IPS-18c (cell line): ENCODE data around the gene RUVBL1.

ENCODE experiments used
- H3K4me3 ChIP-seq: 2 replicates; pipeline ENCODE4 v1.7.0; 2013; ENCODE audit warnings: low read depth, mild to moderate bottlenecking, low read length, moderate library complexity; ENCODE audit not compliant: insufficient read depth
- H3K9me3 ChIP-seq: one replicate; pipeline ENCODE4 v1.6.1; 2013; ENCODE audit warnings: mild to moderate bottlenecking, low read length, moderate library complexity; ENCODE audit not compliant: control insufficient read depth, insufficient read depth

RUVBL1 gene

GRCh38 chr3:128076483-128077201 is 47.0 kb downstream of the RUVBL1 start:
- H3K4me3 ChIP-seq: peak overlapping the region; percentile 50
- no peaks in the 10 kb centered on the region for H3K9me3 ChIP-seq

GRCh38 chr3:128075522-128076482 is 47.8 kb downstream of the RUVBL1 start:
- H3K9me3 ChIP-seq: no peaks in the 10 kb centered on the region
- H3K4me3 ChIP-seq: peak overlapping the region; percentile 50

DNA sequence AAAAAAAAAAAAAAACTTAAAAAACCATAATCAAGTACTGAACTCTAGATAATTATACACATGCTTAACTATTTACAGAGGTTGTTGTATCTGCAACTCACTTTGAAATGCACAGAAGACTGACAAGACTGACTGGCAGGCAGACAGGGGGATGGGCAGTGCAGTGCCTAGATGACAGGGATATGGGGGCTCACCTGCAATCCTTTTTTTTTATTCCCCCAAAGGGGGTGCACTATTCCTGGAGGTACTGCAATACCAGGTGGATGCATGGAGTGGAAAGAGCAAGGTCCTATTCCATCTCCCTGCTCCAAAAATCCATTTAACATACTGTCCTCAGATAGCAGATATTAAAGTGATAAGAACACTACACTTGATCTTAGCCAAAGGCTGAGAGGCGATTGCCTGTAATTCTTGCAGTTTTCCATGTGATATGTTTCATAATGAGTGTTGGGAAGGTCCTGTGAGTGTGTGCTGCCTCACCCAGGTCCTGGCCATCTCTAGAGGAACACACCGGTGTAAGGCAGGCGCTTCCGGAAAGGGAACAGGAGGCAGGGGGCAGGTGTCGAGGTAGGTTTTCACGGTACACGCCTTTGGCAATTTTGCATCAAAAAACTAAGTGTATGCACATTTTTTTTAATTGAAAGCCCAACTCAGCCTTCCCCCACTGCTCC is 48.6 kb downstream of the RUVBL1 start:
- Histone ChIP-seq H3K4me3 (peak overlapping the region; percentile 46), H3K9me3 (no peaks in the 10 kb centered on the region)

DNA sequence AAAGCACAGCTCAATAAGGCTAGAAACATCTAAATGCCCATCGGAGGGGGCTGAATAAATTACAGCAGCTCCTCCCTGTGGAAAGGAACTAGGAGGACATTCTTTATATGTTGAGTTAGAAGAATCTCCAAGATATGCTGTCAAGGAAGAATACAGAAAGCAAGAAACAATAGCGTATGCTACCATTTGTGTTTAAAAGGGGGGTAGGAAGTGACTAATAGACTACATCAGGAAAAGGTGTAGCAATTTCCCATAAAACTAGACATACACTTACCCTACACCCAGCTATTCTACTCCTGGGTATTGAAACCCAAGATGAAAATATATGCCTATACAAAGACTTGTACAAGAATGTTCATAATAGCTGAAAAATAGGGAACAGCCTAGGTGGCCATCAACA is 49.8 kb downstream of the RUVBL1 start:
- Histone ChIP-seq H3K4me3 (no peak overlapping the region), H3K9me3 (no peaks in the 10 kb centered on the region)

GRCh38 chr3:128073185-128073725 is 50.4 kb downstream of the RUVBL1 start:
- H3K9me3 ChIP-seq: no peaks in the 10 kb centered on the region
- no peak overlapping the region for H3K4me3 ChIP-seq

DNA sequence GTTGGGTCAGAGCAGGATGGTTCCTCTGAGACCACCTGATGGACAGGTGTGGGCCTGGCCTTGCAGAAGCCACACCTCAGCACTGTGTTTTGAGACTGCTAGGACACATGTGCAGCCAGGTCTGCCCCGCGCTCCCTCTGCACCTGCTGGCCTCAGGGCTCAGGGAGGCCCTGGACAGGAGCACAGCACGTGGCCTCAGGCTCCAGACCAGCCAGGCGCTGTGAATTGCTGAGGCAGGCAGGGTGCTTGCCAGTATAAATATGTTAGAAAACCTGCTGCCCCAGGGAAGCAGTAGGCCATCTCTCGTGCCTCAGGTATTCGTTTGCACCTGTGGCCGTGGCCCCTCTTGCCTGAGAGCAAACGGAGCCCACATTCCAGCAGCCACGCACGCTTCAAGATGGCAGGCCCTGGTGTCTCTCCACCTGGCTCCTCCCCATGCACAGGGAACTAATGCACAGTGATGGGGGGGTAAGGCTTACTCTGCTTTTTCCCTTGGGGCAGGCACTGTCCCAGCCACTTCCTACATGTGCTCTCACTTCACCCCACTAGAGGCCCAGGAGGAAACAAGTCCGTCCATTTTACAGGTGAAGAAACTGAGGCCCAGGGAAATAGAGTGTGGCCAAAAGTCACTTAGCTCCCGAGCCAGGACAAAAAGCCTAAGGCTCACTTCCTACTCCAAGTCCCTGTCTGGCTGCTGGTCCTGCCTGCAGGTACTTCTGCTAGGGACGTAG is 51.0 kb downstream of the RUVBL1 start:
- H3K4me3 ChIP-seq: no peak overlapping the region
- H3K9me3 ChIP-seq: no peaks in the 10 kb centered on the region

GRCh38 chr3:128071771-128072453 is 51.7 kb downstream of the RUVBL1 start:
- H3K9me3 ChIP-seq: no peaks in the 10 kb centered on the region
- H3K4me3 ChIP-seq: no peak overlapping the region

DNA sequence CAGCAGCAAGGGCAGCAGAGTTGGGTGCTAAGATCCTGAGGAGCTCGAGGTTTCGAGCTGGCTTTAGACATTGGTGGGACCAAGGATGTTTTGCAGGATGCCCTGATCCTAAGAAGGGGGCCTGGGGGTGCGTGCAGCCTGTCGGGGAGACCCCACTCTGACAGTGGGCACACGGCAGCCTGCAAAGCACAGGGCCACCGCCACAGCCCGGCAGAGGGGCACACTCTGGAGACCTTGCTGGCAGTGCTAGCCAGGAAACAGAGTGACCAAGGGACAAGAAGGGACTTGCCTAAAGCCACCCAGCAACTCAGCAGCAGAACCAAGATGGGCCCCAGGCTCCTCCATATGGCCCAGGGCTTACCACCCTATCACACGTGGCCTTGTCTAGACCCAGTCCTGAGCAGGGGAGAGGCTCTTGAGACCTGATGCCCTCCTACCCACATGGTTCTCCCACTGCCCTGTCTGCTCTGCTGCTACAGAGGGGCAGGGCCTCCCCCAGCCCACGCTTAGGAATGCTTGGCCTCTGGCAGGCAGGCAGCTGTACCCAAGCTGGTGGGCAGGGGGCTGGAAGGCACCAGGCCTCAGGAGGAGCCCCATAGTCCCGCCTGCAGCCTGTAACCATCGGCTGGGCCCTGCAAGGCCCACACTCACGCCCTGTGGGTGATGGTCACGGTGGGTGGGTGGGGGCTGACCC is 52.6 kb downstream of the RUVBL1 start:
- Histone ChIP-seq H3K9me3 (no peaks in the 10 kb centered on the region), H3K4me3 (no peak overlapping the region)

DNA sequence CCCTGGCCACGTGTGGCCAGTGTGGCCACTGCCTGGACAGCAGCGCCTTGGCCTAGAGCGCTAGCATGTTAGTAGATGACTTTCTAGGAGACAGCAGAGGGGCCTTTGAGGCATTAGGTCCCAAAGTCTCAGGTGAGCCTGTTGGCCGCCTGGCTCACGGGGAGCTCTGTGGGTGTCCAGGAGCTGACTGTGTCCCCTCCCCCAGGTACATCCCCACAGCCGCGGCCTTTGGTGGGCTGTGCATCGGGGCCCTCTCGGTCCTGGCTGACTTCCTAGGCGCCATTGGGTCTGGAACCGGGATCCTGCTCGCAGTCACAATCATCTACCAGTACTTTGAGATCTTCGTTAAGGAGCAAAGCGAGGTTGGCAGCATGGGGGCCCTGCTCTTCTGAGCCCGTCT is 54.3 kb downstream of the RUVBL1 start:
- Histone ChIP-seq H3K9me3 (no peaks in the 10 kb centered on the region), H3K4me3 (no peak overlapping the region)

DNA sequence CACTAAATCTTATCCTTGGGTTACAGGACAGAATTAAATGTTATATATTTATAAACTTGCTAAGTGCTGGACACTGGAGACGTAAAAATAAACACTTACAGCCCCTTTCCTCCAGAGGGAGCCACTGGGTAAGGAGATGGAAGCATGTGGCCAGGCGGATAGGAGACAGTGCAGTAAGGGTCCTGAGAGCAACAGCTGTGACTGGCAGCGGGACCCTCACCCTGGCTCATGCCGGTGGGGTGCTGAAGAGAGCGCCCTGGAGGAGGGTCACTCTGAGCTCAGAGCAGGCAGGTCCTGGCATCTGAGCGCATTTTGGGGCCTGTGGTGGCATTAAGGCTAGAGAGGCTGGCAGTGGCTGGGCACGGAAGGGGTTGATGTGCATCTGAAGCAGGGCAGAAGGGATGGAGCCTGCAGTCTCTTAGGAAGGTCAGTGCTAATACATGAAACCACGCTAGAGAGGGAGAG is 55.4 kb downstream of the RUVBL1 start:
- Histone ChIP-seq H3K4me3 (no peak overlapping the region), H3K9me3 (no peaks in the 10 kb centered on the region)

DNA sequence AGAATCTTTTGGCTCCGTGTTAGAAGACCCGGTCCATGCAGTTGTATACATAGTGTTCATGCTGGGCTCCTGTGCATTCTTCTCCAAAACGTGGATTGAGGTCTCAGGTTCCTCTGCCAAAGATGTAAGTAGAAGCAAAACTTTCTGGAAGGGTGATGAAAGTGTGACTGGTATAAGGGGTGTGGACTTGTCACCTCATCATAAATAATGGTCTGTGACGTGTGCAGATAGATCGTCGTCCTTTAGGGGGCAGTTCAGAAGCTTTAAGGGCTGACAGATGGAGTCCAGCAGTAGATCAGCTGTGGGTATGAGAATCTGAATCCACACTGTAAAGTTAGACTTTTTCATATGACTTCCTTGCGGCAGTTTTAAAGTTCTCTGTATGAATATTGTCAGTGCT is 56.1 kb downstream of the RUVBL1 start:
- Histone ChIP-seq H3K4me3 (no peak overlapping the region), H3K9me3 (no peaks in the 10 kb centered on the region)

DNA sequence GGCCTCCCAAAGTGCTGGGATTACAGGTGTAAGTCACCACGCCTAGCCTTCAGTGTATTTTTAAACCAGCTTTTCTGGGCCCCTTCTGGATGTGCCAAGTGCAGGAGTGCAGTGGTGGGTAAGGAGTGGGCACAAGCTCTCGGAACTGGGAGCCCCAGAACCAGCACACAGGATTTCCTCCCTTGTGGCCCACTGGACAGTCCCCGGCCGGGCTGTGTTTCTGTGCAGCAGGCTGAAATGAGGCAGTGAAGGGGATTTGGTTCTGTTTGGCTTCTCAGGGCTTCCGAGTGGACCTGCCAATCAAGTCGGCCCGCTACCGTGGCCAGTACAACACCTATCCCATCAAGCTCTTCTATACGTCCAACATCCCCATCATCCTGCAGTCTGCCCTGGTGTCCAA is 56.9 kb downstream of the RUVBL1 start:
- Histone ChIP-seq H3K9me3 (no peaks in the 10 kb centered on the region), H3K4me3 (no peak overlapping the region)

DNA sequence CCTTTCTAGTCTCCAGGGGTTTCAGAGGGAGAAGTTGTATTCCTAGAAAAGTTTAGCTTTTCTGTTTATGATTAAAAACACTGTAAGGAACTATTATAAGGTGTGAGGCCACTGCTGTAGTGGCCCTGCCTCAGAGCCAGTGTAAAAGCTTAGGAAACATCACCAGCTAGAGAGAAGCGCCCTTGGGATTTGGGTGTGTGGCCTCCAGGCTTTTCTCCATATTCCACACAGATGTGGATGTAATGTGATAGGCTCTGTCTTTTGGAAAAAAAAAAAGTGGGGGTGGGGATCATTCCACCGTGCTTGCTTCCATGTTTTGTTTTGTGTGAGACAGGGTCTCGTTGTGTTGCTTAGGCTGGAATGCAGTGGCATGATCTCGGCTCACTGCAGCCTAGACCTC is 57.5 kb downstream of the RUVBL1 start:
- Histone ChIP-seq H3K4me3 (no peak overlapping the region), H3K9me3 (no peaks in the 10 kb centered on the region)

DNA sequence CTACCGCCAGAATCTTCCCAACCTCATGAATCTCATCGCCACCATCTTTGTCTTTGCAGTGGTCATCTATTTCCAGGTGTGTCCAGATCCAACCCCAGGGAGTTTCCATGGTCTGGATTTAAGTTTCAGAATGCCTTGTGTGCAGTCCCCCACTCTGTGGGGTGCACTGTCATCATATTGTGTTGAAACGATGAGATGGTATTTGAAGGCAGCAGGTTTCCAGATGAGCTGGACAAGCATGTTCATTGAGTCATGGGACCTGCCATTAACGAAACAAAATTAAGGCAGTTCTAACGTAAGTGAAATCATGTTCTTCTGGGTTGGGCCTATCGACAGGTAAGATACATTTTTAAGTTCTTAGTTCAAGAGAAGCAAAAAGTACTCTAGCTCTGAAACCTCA is 58.6 kb downstream of the RUVBL1 start:
- Histone ChIP-seq H3K4me3 (no peak overlapping the region), H3K9me3 (no peaks in the 10 kb centered on the region)

DNA sequence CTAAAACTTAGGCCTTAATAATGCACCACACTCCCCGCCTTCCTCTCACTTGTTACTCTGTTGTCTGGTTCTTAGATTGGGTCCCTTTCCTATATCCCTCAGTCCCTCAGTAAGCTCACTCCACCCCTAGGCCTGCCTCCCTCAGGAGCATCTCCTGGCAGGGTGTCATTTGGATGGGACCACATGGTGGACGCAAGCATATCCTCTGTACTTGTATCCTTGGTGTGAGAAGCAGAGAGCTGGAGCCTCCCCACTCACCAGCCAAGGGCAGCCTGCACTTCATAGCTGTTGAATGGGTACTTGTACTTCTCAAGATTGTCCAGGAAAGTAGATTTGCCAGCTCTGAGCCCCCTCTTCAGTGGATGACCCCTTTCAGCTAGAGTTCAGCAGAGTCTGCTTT is 59.7 kb downstream of the RUVBL1 start:
- H3K4me3 ChIP-seq: no peak overlapping the region
- no peaks in the 10 kb centered on the region for H3K9me3 ChIP-seq
